Measurements from ENCODE around the gene ATG4C.
"Not testable (repeated sequence)": the region's sequence is repeated elsewhere in the genome, so short reads cannot be mapped to it uniquely, and the experiment has no call there.

ATG4C gene

DNA sequence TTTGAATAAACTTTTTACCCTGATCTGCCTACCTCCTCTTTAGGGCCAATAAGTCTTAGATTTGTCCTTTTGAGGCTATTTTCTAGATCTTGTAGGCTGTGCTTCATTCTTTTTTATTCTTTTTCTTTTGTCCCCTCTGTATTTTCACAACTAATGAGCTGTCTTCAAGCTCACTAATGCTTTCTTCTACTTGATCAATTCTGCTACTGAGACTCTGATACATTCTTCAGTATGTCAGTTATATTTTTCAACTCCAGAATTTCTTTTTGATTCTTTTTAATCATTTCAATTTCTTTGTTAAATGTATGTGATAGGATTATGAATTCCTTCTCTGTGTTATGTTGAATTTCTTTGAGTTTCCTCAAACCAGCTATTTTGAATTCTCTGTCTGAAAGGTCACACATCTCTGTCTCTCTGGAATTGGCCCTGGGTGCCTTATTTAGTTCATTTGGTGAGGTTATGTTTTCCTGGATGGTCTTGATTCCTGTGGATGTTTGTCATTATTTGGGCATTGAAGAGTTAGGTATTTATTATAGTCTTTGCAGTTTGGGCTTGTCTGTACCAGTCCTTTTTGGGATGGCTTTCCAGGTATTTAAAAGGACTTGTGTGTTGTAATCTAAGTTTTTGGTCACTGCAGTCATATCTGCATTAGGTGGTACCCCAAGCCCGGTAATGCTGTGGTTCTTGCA, 11.2 kb upstream of the ATG4C start:
- no peak for DNase-seq (ENCODE audit: extremely low read depth, low read depth)
- no peak overlapping the region for H3K4me3 ChIP-seq (replicated peaks; ENCODE audit: low read depth, low read length)
- TF ChIP-seq, protein P1, sequence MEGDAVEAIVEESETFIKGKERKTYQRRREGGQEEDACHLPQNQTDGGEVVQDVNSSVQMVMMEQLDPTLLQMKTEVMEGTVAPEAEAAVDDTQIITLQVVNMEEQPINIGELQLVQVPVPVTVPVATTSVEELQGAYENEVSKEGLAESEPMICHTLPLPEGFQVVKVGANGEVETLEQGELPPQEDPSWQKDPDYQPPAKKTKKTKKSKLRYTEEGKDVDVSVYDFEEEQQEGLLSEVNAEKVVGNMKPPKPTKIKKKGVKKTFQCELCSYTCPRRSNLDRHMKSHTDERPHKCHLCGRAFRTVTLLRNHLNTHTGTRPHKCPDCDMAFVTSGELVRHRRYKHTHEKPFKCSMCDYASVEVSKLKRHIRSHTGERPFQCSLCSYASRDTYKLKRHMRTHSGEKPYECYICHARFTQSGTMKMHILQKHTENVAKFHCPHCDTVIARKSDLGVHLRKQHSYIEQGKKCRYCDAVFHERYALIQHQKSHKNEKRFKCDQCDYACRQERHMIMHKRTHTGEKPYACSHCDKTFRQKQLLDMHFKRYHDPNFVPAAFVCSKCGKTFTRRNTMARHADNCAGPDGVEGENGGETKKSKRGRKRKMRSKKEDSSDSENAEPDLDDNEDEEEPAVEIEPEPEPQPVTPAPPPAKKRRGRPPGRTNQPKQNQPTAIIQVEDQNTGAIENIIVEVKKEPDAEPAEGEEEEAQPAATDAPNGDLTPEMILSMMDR (IDR thresholded peaks at IDR 0.05; ENCODE audit: low read depth, low read length, missing control alignments), result no peak

DNA sequence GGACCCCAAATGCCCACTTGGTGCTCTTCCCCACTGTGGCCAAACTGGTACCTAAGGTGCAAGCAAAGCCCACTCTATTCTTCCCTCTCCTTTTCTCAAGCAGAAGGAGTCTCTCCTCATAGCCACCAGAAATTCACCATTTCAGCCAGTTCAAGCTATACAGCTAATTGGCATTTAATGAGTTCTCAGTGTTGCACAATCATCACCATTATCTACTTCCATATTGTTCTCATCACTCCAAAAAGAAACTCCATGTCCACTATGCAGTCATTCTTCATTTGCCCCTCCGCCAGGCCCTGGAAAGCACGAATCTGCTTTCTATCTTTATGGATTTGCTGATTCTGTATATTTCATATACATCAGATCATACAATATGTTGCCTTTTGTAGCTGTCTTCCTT, 9.9 kb upstream of the ATG4C start:
- no peak for DNase-seq (ENCODE audit: extremely low read depth, low read depth)
- TF ChIP-seq, protein P1 (IDR thresholded peaks at IDR 0.05; ENCODE audit: low read depth, low read length, missing control alignments), result no peak
- H3K4me3 ChIP-seq (replicated peaks; ENCODE audit: low read depth, low read length), result no peak overlapping the region

GRCh38 chr1:62774971-62775595, 8.8 kb upstream of the ATG4C start:
- DNase-seq (ENCODE audit: extremely low read depth, low read depth), result no peak
- TF ChIP-seq, protein P1 (IDR thresholded peaks at IDR 0.05; ENCODE audit: low read depth, low read length, missing control alignments), result no peak
- H3K4me3 ChIP-seq (replicated peaks; ENCODE audit: low read depth, low read length), result no peak overlapping the region

- H3K4me3 ChIP-seq (replicated peaks; ENCODE audit: low read depth, low read length), result no peak overlapping the region
- TF ChIP-seq, protein P1 (IDR thresholded peaks at IDR 0.05; ENCODE audit: low read depth, low read length, missing control alignments), result no peak
- DNase-seq (ENCODE audit: extremely low read depth, low read depth), result no peak
Observed at GRCh38 chr1:62778208-62778607, 5.7 kb upstream of the ATG4C start.

GRCh38 chr1:62781841-62782543, 1.9 kb upstream of the ATG4C start:
- no peak overlapping the region for H3K4me3 ChIP-seq (replicated peaks; ENCODE audit: low read depth, low read length)

DNA sequence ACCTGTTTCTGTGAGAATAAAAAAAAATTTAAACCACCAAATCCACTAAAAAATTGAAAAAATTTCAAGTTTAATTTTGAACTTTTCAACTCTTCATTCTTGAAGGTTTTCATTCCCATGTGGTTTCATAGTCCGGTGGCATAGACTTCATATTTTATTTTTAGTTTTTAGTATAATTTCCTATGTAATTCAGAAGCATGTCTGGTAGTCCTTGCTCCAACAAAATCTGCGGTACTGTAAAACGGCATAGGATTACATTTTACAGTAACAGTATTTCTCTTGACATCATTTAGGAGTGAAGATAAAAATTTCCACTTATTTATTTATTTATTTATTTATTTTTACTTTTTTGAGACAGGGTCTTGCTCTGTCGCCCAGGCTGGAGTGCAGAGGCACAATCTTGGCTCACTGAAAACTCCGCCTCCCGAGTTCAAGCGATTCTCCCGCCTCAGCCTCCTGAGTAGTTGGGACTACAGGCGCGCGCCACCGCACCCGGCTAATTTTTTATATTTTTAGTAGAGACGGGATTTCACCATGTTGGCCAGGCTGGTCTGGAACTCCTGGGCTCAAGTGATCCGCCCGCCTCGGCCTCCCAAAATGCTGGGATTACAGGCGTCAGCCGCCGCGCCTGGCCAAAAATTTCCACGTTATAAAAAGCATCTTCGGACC, 1.3 kb upstream of the ATG4C start:
- DNase-seq (ENCODE audit: extremely low read depth, low read depth); H3K4me3 ChIP-seq (replicated peaks; ENCODE audit: low read depth, low read length): not testable (repeated sequence)

More at GRCh38 chr1:62781841-62782543, 1.9 kb upstream of the ATG4C start:
- no peak for DNase-seq (ENCODE audit: extremely low read depth, low read depth)
- TF ChIP-seq, protein P1 (IDR thresholded peaks at IDR 0.05; ENCODE audit: low read depth, low read length, missing control alignments), result no peak
